HG02981 (cell line): ENCODE results near the gene UQCC5.

Source experiments
- ATAC-seq: cut with Tn5 transposase; IDR thresholded peaks from one replicate; pipeline ENCODE4 v1.9.1; 2021; ENCODE audit warnings: mild to moderate bottlenecking, moderate library complexity; ENCODE audit not compliant: unreplicated experiment

UQCC5 gene

GRCh38 chr3:52503788-52504424 lies 32.5 kb upstream of the UQCC5 start:
- ATAC-seq, result no peak

GRCh38 chr3:52504977-52505376 lies 31.4 kb upstream of the UQCC5 start:
- ATAC-seq, result no peak

GRCh38 chr3:52506266-52506966 lies 30.0 kb upstream of the UQCC5 start:
- no peak for ATAC-seq

- no peak for ATAC-seq
Observed at GRCh38 chr3:52507359-52507758, 29.0 kb upstream of the UQCC5 start.

- ATAC-seq, result no peak
Observed at GRCh38 chr3:52509753-52510328, 26.6 kb upstream of the UQCC5 start.

- no peak for ATAC-seq
Observed at GRCh38 chr3:52511509-52511908, 24.9 kb upstream of the UQCC5 start.

GRCh38 chr3:52512105-52512504 lies 24.3 kb upstream of the UQCC5 start:
- no peak for ATAC-seq

- ATAC-seq, result no peak
Observed at GRCh38 chr3:52512727-52513126, 23.7 kb upstream of the UQCC5 start.

GRCh38 chr3:52513281-52513680 lies 23.1 kb upstream of the UQCC5 start:
- ATAC-seq, result no peak

GRCh38 chr3:52514576-52514975 lies 21.8 kb upstream of the UQCC5 start:
- ATAC-seq, result no peak

GRCh38 chr3:52515192-52515591 lies 21.2 kb upstream of the UQCC5 start:
- no peak for ATAC-seq

GRCh38 chr3:52516509-52517195 lies 19.8 kb upstream of the UQCC5 start:
- ATAC-seq, result no peak

- ATAC-seq, result no peak
Observed at GRCh38 chr3:52517796-52518722, 18.3 kb upstream of the UQCC5 start.

GRCh38 chr3:52518723-52519444 lies 17.5 kb upstream of the UQCC5 start:
- no peak for ATAC-seq

GRCh38 chr3:52519445-52520140 lies 16.8 kb upstream of the UQCC5 start:
- no peak for ATAC-seq

- no peak for ATAC-seq
Observed at GRCh38 chr3:52520141-52520667, 16.2 kb upstream of the UQCC5 start.

- ATAC-seq, result no peak
Observed at GRCh38 chr3:52520716-52521487, 15.5 kb upstream of the UQCC5 start.

- ATAC-seq, result no peak
Observed at GRCh38 chr3:52521488-52521824, 14.9 kb upstream of the UQCC5 start.
